Measurements from ENCODE around the gene ATP2B2. TPM values are rescaled to one million over a fixed set of nuclear protein-coding genes. Genes with fewer than 3 reads are reported as not detected.

Gene ATP2B2
- total and polyA plus RNA-seq, 2 donors (not counting 1 experiment from before 2014, with no cell fraction given): not detected

DNA sequence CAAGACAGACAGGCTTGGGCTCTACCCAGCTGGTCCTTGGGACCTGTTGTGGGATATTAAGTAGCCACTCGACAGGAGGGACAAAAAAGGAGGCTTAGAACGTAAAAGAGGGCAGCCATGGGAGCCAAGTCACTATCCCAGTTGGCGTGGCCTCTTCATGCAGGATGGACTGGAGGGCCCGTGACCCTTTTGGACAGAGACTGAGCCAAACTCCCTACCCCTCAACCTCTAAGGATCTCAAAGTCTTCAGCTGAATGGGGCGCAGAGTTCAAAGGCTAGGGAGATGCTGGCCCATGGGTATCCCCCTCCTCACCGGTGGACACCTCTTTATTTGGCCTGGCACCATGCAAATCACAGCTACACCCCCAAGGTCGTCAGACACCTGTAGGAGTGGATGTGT lies 126.6 kb downstream of the ATP2B2 start:
- Histone ChIP-seq H3K79me2 (ENCODE audit: control insufficient read depth, insufficient read depth, low read length) (no peaks in the 10 kb centered on the region), H4K20me1 (ENCODE audit: control insufficient read depth, insufficient read depth, low read length, poor library complexity, severe bottlenecking) (no peaks in the 10 kb centered on the region), H3K4me3 (ENCODE audit: control extremely low read depth in 1 of 5, extremely low read depth in 1 of 5, insufficient read depth in 1 of 5, low read depth in 2 of 5, low read length in 4 of 5) (no peak overlapping the region), H3K36me3 (replicated peaks in 1 of 2; ENCODE audit: control extremely low read depth in 1 of 2, control insufficient read depth in 1 of 2, extremely low read depth in 1 of 2, insufficient read depth in 2 of 2, low read length in 1 of 2) (no peaks in the 10 kb centered on the region), H3K27me3 (replicated peaks in 1 of 4; ENCODE audit: control extremely low read depth in 1 of 4, control insufficient read depth in 3 of 4, insufficient read depth in 4 of 4, low read length in 3 of 4) (no peaks in the 10 kb centered on the region), H3K9ac (ENCODE audit: low read length) (no peak overlapping the region), H2AFZ (ENCODE audit: insufficient read depth, low read depth, low read length, poor library complexity, severe bottlenecking) (no peak overlapping the region), H3K9me3 (ENCODE audit: control extremely low read depth in 1 of 3, control insufficient read depth in 2 of 3, insufficient read depth in 1 of 3, low read length in 2 of 3) (peaks cover 0 to 2% (median 0%) of the 10 kb centered on the region in 3 donors), H3K4me1 (ENCODE audit: control insufficient read depth in 2 of 2, insufficient read depth in 2 of 2, low read length in 2 of 2) (peaks cover 5 to 9% of the 10 kb centered on the region in 2 donors), H3K4me2 (replicated peaks; ENCODE audit: low read depth, low read length, poor library complexity, severe bottlenecking) (no peak overlapping the region), H3K27ac (ENCODE audit: low read length in 2 of 2) (no peak overlapping the region)
- Mint-ChIP-seq H3K9me3 (ENCODE audit: insufficient read depth) (no peaks in the 10 kb centered on the region), H3K27ac (no peak overlapping the region), H3K4me3 (no peak overlapping the region), H3K4me1 (peaks cover 10% of the 10 kb centered on the region), H3K27me3 (peaks cover 4% of the 10 kb centered on the region)
- intact Hi-C loops (cut with micrococcal nuclease): no loop called here
- DNase-seq: no peak
- POLR2A ChIA-PET: no interaction called here
- TF ChIP-seq, protein P1, sequence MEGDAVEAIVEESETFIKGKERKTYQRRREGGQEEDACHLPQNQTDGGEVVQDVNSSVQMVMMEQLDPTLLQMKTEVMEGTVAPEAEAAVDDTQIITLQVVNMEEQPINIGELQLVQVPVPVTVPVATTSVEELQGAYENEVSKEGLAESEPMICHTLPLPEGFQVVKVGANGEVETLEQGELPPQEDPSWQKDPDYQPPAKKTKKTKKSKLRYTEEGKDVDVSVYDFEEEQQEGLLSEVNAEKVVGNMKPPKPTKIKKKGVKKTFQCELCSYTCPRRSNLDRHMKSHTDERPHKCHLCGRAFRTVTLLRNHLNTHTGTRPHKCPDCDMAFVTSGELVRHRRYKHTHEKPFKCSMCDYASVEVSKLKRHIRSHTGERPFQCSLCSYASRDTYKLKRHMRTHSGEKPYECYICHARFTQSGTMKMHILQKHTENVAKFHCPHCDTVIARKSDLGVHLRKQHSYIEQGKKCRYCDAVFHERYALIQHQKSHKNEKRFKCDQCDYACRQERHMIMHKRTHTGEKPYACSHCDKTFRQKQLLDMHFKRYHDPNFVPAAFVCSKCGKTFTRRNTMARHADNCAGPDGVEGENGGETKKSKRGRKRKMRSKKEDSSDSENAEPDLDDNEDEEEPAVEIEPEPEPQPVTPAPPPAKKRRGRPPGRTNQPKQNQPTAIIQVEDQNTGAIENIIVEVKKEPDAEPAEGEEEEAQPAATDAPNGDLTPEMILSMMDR (IDR thresholded peaks at IDR 0.05): no peak
- no peak for TF ChIP-seq EZH2 (IDR thresholded peaks at IDR 0.05; ENCODE audit: borderline replicate concordance, insufficient read depth, low read depth, low read length, poor library complexity, severe bottlenecking)
- ATAC-seq (ENCODE audit: low read depth): no peak
- CTCF ChIA-PET: no interaction called here
- 92% methylated on average over 5 of the region's 7 CpGs for WGBS (ENCODE audit: insufficient coverage)

DNA sequence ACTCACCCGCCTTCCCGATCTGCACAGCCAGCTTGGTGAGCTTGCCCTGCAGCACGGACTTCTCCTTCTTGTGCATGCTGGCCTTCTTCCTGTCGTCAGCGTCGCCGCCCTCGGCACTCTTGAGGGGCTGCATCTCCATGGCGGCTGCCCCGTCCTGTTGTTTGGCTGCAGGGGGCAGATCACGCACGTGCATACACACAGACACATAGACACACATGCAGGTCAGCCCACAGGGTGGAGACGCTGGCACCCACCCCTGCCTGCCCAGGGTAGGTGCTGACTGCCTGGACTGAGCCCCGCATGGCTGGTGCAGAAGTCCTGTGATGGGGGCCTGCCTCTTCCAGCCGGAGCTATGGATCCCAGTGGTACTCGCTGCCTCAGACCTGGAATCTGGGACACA lies 127.1 kb downstream of the ATP2B2 start:
- Histone ChIP-seq H3K79me2 (ENCODE audit: control insufficient read depth, insufficient read depth, low read length) (no peaks in the 10 kb centered on the region), H3K9me3 (ENCODE audit: control extremely low read depth in 1 of 3, control insufficient read depth in 2 of 3, insufficient read depth in 1 of 3, low read length in 2 of 3) (no peaks in the 10 kb centered on the region), H3K4me1 (ENCODE audit: control insufficient read depth in 2 of 2, insufficient read depth in 2 of 2, low read length in 2 of 2) (peaks cover 5 to 9% of the 10 kb centered on the region in 2 donors), H3K27ac (ENCODE audit: low read length in 2 of 2) (no peak overlapping the region), H3K36me3 (replicated peaks in 1 of 2; ENCODE audit: control extremely low read depth in 1 of 2, control insufficient read depth in 1 of 2, extremely low read depth in 1 of 2, insufficient read depth in 2 of 2, low read length in 1 of 2) (no peaks in the 10 kb centered on the region), H4K20me1 (ENCODE audit: control insufficient read depth, insufficient read depth, low read length, poor library complexity, severe bottlenecking) (no peaks in the 10 kb centered on the region), H2AFZ (ENCODE audit: insufficient read depth, low read depth, low read length, poor library complexity, severe bottlenecking) (no peak overlapping the region), H3K9ac (ENCODE audit: low read length) (no peak overlapping the region), H3K4me3 (ENCODE audit: control extremely low read depth in 1 of 5, extremely low read depth in 1 of 5, insufficient read depth in 1 of 5, low read depth in 2 of 5, low read length in 4 of 5) (no peak overlapping the region), H3K27me3 (replicated peaks in 1 of 4; ENCODE audit: control extremely low read depth in 1 of 4, control insufficient read depth in 3 of 4, insufficient read depth in 4 of 4, low read length in 3 of 4) (no peaks in the 10 kb centered on the region), H3K4me2 (replicated peaks; ENCODE audit: low read depth, low read length, poor library complexity, severe bottlenecking) (no peak overlapping the region)
- ChIA-PET POLR2A (no interaction called here), CTCF (interaction anchor here (1.1 kb wide), 1 partner anchor 10 kb away, joined by 3 read pairs; no protein-coding TSS in a partner anchor)
- Mint-ChIP-seq H3K9me3 (ENCODE audit: insufficient read depth) (no peaks in the 10 kb centered on the region), H3K27me3 (peaks cover 4% of the 10 kb centered on the region), H3K27ac (no peak overlapping the region), H3K4me1 (peaks cover 10% of the 10 kb centered on the region), H3K4me3 (no peak overlapping the region)
- intact Hi-C loops (cut with micrococcal nuclease): no loop called here
- no peak for DNase-seq
- TF ChIP-seq, protein P1 (IDR thresholded peaks at IDR 0.05): no peak
- no peak for TF ChIP-seq EZH2 (IDR thresholded peaks at IDR 0.05; ENCODE audit: borderline replicate concordance, insufficient read depth, low read depth, low read length, poor library complexity, severe bottlenecking)
- WGBS (ENCODE audit: insufficient coverage): 76% methylated on average over 16 of the region's 16 CpGs
- ATAC-seq (ENCODE audit: low read depth): no peak

Measured in B cell (primary cell).